ENCODE data around the gene FOXR1. TPM values are rescaled to one million over a fixed set of nuclear protein-coding genes. Genes with fewer than 3 reads are reported as not detected.

FOXR1 gene
- not detected for polyA plus RNA-seq

GRCh38 chr11:118971646-118972045 is at the start of gene FOXR1:
Gene FOXR1 (plus strand): TSS chr11:118971761. CDS start chr11:118971932, 171 bp downstream.
- no peak within 1 kb of the TSS for H3K27ac ChIP-seq (ENCODE audit: low read depth, low read length)
- WGBS, 3 donors, result 35 to 45% (median 43%) methylated on average over 33 of the region's 33 CpGs

- H3K27ac ChIP-seq (ENCODE audit: low read depth, low read length), result no peak overlapping the region
- WGBS, 3 donors, result 14 to 31% (median 26%) methylated on average over 19 to 20 of the region's 20 CpGs
These were observed 49.4 kb upstream of the FOXR1 start for GRCh38 chr11:118921929-118922744.

GRCh38 chr11:118922745-118923627 is 48.6 kb upstream of the FOXR1 start:
- WGBS, 3 donors, result 24 to 58% (median 46%) methylated on average over 9 of the region's 9 CpGs
- H3K27ac ChIP-seq (ENCODE audit: low read depth, low read length), result no peak overlapping the region

GRCh38 chr11:118923721-118924587 is 47.6 kb upstream of the FOXR1 start:
- peak overlapping the region; percentile 73 for H3K27ac ChIP-seq (ENCODE audit: low read depth, low read length)
- WGBS, 3 donors, result 2 to 18% (median 16%) methylated on average over 7 of the region's 7 CpGs

GRCh38 chr11:118924591-118925585 is 46.7 kb upstream of the FOXR1 start:
- WGBS, 3 donors, result 0 to 1% (median 0%) methylated on average over 41 to 45 of the region's 45 CpGs
- peak overlapping the region; percentile 30 for H3K27ac ChIP-seq (ENCODE audit: low read depth, low read length)

- WGBS, 3 donors, result 6 to 12% (median 9%) methylated on average over 7 of the region's 7 CpGs
- no peak overlapping the region for H3K27ac ChIP-seq (ENCODE audit: low read depth, low read length)
These were observed 43.9 kb upstream of the FOXR1 start for GRCh38 chr11:118927554-118928100.

GRCh38 chr11:118928101-118928869 is 43.3 kb upstream of the FOXR1 start:
- H3K27ac ChIP-seq (ENCODE audit: low read depth, low read length), result no peak overlapping the region
- WGBS, 3 donors, result 0% methylated on average over 32 of the region's 32 CpGs

GRCh38 chr11:118928870-118929500 is 42.6 kb upstream of the FOXR1 start:
- no peak overlapping the region for H3K27ac ChIP-seq (ENCODE audit: low read depth, low read length)
- WGBS, 3 donors, result 0 to 1% (median 1%) methylated on average over 20 to 25 of the region's 26 CpGs

GRCh38 chr11:118929501-118930093 is 42.0 kb upstream of the FOXR1 start:
- no peak overlapping the region for H3K27ac ChIP-seq (ENCODE audit: low read depth, low read length)
- WGBS, 3 donors, result 0% methylated on average over 17 to 24 of the region's 26 CpGs

GRCh38 chr11:118930094-118930712 is 41.4 kb upstream of the FOXR1 start:
- WGBS, 3 donors, result 1 to 2% (median 1%) methylated on average over 20 of the region's 20 CpGs
- H3K27ac ChIP-seq (ENCODE audit: low read depth, low read length), result no peak overlapping the region

- H3K27ac ChIP-seq (ENCODE audit: low read depth, low read length), result no peak overlapping the region
These were observed 40.0 kb upstream of the FOXR1 start for GRCh38 chr11:118931571-118931970.

- no peak overlapping the region for H3K27ac ChIP-seq (ENCODE audit: low read depth, low read length)
- WGBS, 3 donors, result 27 to 40% (median 40%) methylated on average over 4 of the region's 4 CpGs
These were observed 38.1 kb upstream of the FOXR1 start for GRCh38 chr11:118933486-118933885.

GRCh38 chr11:118935376-118935775 is 36.2 kb upstream of the FOXR1 start:
- H3K27ac ChIP-seq (ENCODE audit: low read depth, low read length), result no peak overlapping the region
- WGBS, 3 donors, result 74 to 90% (median 81%) methylated on average over 7 to 8 of the region's 8 CpGs

GRCh38 chr11:118938491-118939403 is 32.8 kb upstream of the FOXR1 start:
- no peak overlapping the region for H3K27ac ChIP-seq (ENCODE audit: low read depth, low read length)
- WGBS, 3 donors, result 78 to 82% (median 80%) methylated on average over 11 of the region's 11 CpGs
